Fibroblast of lung (primary cell): ENCODE measurements around the gene TEX50.

Experiments used
- EZH2 ChIP-seq: IDR thresholded peaks from 2 replicates; pipeline ENCODE4 v1.5.1; 2012; ENCODE audit warnings: low read length, control low read depth, mild to moderate bottlenecking; ENCODE audit errors: missing control alignments
- TF ChIP-seq, protein P1 (sequence below), 2 donors: IDR thresholded peaks in 1 of 2; conservative IDR thresholded peaks in 1 of 2; 1 replicate in 1 of 2; 2 replicates in 1 of 2; pipeline ENCODE4 v1.5.1; 2011 to 2012; ENCODE audit warnings: low read length in 2 of 2, control low read depth in 1 of 2, inconsistent platforms in 1 of 2, low read depth in 1 of 2, mild to moderate bottlenecking in 1 of 2

DNA sequence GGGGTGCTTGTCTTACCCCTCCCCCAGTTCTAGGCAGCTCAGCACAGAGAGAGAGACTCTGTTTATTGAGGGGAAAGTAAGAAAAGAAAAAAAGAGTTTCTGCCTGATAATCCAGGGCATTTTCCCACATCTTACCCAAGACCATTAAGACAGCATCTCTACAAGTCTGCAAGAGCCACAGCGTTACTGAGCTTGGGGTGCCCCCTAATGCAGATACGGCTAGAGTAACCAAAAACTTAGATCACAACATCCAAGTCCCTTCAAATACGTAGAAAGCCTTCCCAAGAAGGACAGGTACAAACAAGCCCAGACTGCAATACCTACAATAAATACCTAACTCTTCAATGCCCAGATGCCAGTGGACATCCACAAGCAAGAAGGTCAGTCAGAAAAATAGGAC, 6.2 kb upstream of the TEX50 start:
- TF ChIP-seq, protein P1, sequence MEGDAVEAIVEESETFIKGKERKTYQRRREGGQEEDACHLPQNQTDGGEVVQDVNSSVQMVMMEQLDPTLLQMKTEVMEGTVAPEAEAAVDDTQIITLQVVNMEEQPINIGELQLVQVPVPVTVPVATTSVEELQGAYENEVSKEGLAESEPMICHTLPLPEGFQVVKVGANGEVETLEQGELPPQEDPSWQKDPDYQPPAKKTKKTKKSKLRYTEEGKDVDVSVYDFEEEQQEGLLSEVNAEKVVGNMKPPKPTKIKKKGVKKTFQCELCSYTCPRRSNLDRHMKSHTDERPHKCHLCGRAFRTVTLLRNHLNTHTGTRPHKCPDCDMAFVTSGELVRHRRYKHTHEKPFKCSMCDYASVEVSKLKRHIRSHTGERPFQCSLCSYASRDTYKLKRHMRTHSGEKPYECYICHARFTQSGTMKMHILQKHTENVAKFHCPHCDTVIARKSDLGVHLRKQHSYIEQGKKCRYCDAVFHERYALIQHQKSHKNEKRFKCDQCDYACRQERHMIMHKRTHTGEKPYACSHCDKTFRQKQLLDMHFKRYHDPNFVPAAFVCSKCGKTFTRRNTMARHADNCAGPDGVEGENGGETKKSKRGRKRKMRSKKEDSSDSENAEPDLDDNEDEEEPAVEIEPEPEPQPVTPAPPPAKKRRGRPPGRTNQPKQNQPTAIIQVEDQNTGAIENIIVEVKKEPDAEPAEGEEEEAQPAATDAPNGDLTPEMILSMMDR (conservative IDR thresholded peaks at IDR 0.05 in 1 of 2, IDR thresholded peaks at IDR 0.05 in 1 of 2; ENCODE audit: low read depth in 1 of 2, low read length in 2 of 2), result no peak
- no peak for TF ChIP-seq EZH2
